Measurements from ENCODE around the gene GNB1L.

GNB1L gene

DNA sequence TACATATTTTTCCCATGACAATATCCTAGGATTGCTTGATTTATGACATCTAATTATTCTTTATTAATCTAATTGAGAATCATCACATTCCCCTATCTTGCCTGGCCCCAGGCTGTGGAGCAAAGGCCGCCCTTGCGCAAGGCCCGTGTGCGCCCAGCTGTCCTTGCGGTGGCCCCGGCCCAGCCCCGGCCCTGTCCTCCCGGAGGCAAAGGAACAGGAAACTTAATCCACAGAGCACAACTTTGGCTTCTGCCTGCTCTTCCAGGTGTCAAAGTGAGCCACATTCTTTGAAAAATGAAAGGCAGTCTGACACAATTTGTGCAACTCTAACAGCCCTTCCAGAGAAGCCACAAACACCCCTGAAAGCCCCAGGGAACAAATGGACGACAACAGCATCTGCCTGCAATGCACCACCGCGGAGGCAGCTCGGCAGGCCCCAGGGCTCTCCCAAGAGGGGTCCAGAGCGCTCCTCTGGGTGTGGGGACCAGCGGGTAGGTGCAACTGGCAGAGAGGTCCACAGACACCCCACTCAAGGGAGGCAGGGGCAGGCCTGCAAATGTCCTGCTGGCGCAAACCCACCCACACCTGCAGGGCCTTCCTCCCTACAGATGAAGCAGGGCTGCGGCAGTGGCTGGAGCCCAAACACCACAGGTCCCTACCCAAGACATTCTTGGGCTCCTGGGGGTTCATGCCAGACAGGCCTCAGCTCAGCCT, 30.3 kb downstream of the GNB1L start:
- no peaks in the 10 kb centered on the region for H3K36me3 ChIP-seq (ENCODE audit: control insufficient read depth, insufficient read depth, low read length)
- no peaks in the 10 kb centered on the region for H3K4me1 ChIP-seq (ENCODE audit: control insufficient read depth, insufficient read depth, low read length)
- H3K27me3 ChIP-seq (ENCODE audit: control insufficient read depth, insufficient read depth, low read length): no peaks in the 10 kb centered on the region
- H3K9ac ChIP-seq (ENCODE audit: low read length): no peak overlapping the region
- no peak overlapping the region for H3K27ac ChIP-seq (ENCODE audit: low read depth, low read length)
- no peak overlapping the region for H3K4me3 ChIP-seq (ENCODE audit: low read length)

GRCh38 chr22:19823902-19824211, 30.8 kb downstream of the GNB1L start:
- no peak overlapping the region for H3K9ac ChIP-seq (ENCODE audit: low read length)
- no peaks in the 10 kb centered on the region for H3K4me1 ChIP-seq (ENCODE audit: control insufficient read depth, insufficient read depth, low read length)
- no peak overlapping the region for H3K4me3 ChIP-seq (ENCODE audit: low read length)
- H3K27me3 ChIP-seq (ENCODE audit: control insufficient read depth, insufficient read depth, low read length): no peaks in the 10 kb centered on the region
- H3K27ac ChIP-seq (ENCODE audit: low read depth, low read length): no peak overlapping the region
- no peaks in the 10 kb centered on the region for H3K36me3 ChIP-seq (ENCODE audit: control insufficient read depth, insufficient read depth, low read length)

- no peak overlapping the region for H3K4me3 ChIP-seq (ENCODE audit: low read length)
- no peak overlapping the region for H3K27ac ChIP-seq (ENCODE audit: low read depth, low read length)
- no peak overlapping the region for H3K9ac ChIP-seq (ENCODE audit: low read length)
- H3K4me1 ChIP-seq (ENCODE audit: control insufficient read depth, insufficient read depth, low read length): no peaks in the 10 kb centered on the region
- H3K36me3 ChIP-seq (ENCODE audit: control insufficient read depth, insufficient read depth, low read length): no peaks in the 10 kb centered on the region
- H3K27me3 ChIP-seq (ENCODE audit: control insufficient read depth, insufficient read depth, low read length): no peaks in the 10 kb centered on the region
These were observed 31.3 kb downstream of the GNB1L start for GRCh38 chr22:19823191-19823901.

DNA sequence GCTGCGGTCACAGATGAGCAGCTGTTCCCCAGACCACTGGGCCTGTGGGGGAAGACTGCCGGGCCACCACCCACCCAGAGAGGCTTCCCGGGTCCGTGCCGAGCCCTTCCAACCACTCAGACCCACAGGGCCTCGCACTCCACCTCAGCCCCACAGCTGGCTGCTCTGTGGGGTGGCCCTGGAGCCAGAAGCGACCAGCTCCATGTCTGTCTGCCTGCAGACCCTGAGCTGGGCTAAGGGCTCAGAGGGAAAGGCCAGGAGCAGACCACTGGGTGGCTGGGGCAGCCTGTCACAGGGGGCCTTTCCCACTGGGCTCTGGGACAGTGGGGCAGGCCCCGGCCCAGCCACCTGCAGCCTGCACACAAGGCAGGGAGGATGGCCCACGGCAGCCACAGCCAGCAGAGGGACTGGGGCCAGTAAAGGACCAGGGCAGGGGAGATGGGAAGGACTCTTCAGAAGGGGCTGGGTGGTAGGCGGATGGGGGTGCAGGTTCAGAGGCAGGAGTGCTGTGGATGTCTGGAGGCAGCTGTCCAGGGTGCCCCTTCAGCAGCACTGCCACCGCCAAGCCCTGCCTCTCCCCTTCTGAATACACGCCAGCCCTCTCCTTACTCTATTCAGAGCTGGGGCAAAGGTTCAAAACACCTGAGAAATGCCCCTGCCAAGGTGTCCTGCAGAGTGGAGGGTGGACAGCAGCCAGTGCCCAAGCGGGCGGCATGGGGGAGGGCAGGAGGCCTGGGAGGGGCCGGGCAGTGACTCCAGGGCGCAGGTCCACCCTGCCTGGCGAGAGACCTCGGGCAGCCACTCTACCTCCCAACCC, 32.2 kb downstream of the GNB1L start:
- Histone ChIP-seq H3K27ac (ENCODE audit: low read depth, low read length) (no peak overlapping the region), H3K4me3 (ENCODE audit: low read length) (no peak overlapping the region), H3K9ac (ENCODE audit: low read length) (no peak overlapping the region)

GRCh38 chr22:19821523-19822300, 33.0 kb downstream of the GNB1L start:
- H3K27ac ChIP-seq (ENCODE audit: low read depth, low read length): no peak overlapping the region
- no peaks in the 10 kb centered on the region for H3K27me3 ChIP-seq (ENCODE audit: control insufficient read depth, insufficient read depth, low read length)
- no peak overlapping the region for H3K9ac ChIP-seq (ENCODE audit: low read length)
- no peak overlapping the region for H3K4me3 ChIP-seq (ENCODE audit: low read length)
- H3K4me1 ChIP-seq (ENCODE audit: control insufficient read depth, insufficient read depth, low read length): no peaks in the 10 kb centered on the region
- no peaks in the 10 kb centered on the region for H3K36me3 ChIP-seq (ENCODE audit: control insufficient read depth, insufficient read depth, low read length)

More for the DNA sequence above, 32.2 kb downstream of the GNB1L start:
- H3K36me3 ChIP-seq (ENCODE audit: control insufficient read depth, insufficient read depth, low read length): no peaks in the 10 kb centered on the region
- no peaks in the 10 kb centered on the region for H3K4me1 ChIP-seq (ENCODE audit: control insufficient read depth, insufficient read depth, low read length)
- H3K27me3 ChIP-seq (ENCODE audit: control insufficient read depth, insufficient read depth, low read length): no peaks in the 10 kb centered on the region

GRCh38 chr22:19820880-19821522, 33.7 kb downstream of the GNB1L start:
- no peak overlapping the region for H3K27ac ChIP-seq (ENCODE audit: low read depth, low read length)
- no peaks in the 10 kb centered on the region for H3K4me1 ChIP-seq (ENCODE audit: control insufficient read depth, insufficient read depth, low read length)
- H3K27me3 ChIP-seq (ENCODE audit: control insufficient read depth, insufficient read depth, low read length): no peaks in the 10 kb centered on the region
- H3K4me3 ChIP-seq (ENCODE audit: low read length): no peak overlapping the region
- H3K36me3 ChIP-seq (ENCODE audit: control insufficient read depth, insufficient read depth, low read length): no peaks in the 10 kb centered on the region
- no peak overlapping the region for H3K9ac ChIP-seq (ENCODE audit: low read length)

DNA sequence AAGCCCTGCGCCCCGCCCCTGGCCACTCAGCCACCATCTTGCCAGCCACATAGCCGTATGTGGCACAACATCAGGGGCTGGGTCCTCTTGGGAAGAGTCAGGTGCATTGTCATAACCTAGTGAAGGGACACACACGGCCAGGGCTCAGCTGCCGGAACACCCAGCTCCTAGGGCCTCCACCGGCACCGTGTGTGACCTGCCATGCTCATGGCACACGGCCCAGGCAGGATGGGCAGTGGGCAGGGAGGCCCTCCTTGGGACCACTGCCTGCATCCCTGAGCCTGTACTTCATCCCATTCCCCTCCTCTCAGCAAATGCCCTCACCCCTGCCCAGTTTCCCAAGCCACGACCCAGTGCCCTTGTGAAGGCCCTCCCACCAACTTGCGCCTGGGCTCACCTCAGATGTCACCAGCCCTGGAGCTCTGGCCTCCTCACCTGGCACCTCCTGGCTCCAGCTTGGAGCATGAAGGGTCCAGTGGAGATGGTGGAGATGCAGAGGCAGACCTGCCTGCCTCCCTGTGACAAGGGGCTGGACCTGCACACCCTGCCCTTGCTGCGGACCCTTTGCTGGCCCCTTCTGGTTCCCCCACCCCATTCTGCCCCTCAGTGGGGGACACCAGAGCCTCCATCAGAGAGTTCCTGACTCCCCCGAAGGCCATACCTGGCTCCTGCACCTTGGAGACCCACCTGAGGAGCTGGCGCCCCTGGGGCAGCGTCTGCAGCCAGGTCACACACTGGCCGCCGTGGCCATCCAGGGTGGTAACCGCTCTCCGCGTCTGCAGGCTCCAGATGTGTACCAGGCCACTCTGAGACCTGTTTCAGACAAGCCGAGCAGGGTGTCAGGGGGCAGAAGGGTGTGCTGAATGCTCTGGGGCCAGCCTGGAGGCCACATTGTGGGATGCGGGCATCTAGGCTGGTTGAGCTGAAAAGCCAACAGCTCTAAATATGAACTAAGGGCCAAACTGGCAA, 34.5 kb downstream of the GNB1L start:
- H3K27me3 ChIP-seq (ENCODE audit: control insufficient read depth, insufficient read depth, low read length): no peaks in the 10 kb centered on the region
- no peak overlapping the region for H3K27ac ChIP-seq (ENCODE audit: low read depth, low read length)
- no peaks in the 10 kb centered on the region for H3K4me1 ChIP-seq (ENCODE audit: control insufficient read depth, insufficient read depth, low read length)
- H3K36me3 ChIP-seq (ENCODE audit: control insufficient read depth, insufficient read depth, low read length): no peaks in the 10 kb centered on the region
- H3K9ac ChIP-seq (ENCODE audit: low read length): no peak overlapping the region
- no peak overlapping the region for H3K4me3 ChIP-seq (ENCODE audit: low read length)

DNA sequence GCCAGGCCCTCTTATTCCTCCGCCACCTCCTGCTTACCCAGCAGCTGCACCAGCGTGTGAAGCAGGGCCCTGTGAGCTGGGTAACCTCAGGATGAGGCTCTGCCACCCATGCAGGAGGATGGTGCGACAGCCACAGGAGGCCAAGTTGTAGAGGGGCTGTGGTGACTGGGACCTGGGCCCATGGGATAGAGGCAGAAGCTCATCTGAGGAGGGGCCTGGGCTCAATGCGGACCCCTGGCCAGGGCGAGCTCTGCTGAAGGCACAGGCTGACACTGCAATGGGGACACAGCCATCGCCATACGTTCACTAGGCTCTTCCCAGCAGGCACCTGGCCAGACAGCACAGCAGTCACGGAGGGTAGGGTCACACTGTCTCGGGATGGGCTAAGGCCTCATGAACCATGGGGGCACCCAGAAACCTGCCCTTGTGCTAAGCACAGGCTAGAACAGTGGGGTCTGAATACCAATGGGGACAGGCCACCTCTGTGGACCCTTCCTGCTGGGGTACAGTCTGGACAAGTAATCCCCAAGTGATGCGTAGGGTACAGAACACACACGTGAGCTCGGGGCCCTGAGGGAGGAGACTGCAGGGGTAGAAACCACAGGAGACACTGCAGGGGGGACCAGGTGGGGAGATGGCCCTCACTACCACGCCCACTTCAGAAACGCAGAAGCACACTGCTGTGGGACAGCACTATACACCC, 35.3 kb downstream of the GNB1L start:
- H3K4me1 ChIP-seq (ENCODE audit: control insufficient read depth, insufficient read depth, low read length): no peaks in the 10 kb centered on the region
- H3K27ac ChIP-seq (ENCODE audit: low read depth, low read length): no peak overlapping the region
- no peak overlapping the region for H3K9ac ChIP-seq (ENCODE audit: low read length)
- no peak overlapping the region for H3K4me3 ChIP-seq (ENCODE audit: low read length)
- no peaks in the 10 kb centered on the region for H3K27me3 ChIP-seq (ENCODE audit: control insufficient read depth, insufficient read depth, low read length)
- no peaks in the 10 kb centered on the region for H3K36me3 ChIP-seq (ENCODE audit: control insufficient read depth, insufficient read depth, low read length)

GRCh38 chr22:19818324-19819207, 36.1 kb downstream of the GNB1L start:
- H3K36me3 ChIP-seq (ENCODE audit: control insufficient read depth, insufficient read depth, low read length): no peaks in the 10 kb centered on the region
- H3K4me3 ChIP-seq (ENCODE audit: low read length): no peak overlapping the region
- H3K4me1 ChIP-seq (ENCODE audit: control insufficient read depth, insufficient read depth, low read length): no peaks in the 10 kb centered on the region
- no peaks in the 10 kb centered on the region for H3K27me3 ChIP-seq (ENCODE audit: control insufficient read depth, insufficient read depth, low read length)
- no peak overlapping the region for H3K9ac ChIP-seq (ENCODE audit: low read length)
- no peak overlapping the region for H3K27ac ChIP-seq (ENCODE audit: low read depth, low read length)
